ENCODE results near the gene DHX16.

DHX16 gene

DNA sequence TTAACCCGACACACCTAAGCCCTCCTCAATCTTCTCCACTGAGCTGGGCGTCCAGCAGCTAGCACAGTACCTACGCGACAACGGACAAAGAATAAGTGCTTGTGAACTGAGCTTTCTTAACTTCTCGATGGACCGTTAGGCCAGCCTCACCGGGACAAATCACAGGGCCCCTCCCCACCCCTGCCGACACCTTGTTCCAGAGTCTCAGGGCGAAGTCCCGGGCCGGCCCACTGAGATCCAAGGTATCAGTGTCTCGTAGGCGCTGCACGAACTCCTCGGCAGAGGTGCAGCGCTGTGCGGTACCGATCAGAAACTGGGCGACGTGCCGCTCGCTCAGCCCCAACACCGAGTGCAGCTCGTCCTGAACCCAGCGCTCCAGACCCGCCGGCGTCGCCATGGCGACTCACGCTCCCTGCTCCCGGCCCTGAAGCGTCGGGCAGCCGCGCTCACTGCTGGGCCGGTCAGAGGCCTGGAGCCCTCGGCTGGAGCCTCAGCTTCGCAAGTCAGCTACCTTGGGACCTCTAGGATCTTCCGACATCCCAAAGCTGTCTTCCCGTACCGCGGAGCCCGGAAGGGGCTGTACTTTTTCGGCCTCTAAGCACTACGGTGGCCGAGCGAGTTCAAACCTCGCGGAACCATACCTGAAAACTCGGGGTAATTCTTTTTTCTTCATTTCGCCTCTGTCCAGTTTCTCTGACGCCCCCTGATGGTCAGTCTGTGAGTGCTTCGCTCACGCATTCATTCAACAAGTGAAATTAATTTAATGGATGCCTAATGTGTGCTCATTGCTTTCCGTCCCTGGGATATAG is at the start of gene DHX16:
Gene DHX16, minus strand, starts transcription at position 562 of the 809 bp plus-strand sequence. Its CDS starts 165 bp downstream, at position 397.
- TF ChIP-seq, protein P1, sequence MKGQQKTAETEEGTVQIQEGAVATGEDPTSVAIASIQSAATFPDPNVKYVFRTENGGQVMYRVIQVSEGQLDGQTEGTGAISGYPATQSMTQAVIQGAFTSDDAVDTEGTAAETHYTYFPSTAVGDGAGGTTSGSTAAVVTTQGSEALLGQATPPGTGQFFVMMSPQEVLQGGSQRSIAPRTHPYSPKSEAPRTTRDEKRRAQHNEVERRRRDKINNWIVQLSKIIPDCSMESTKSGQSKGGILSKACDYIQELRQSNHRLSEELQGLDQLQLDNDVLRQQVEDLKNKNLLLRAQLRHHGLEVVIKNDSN (IDR thresholded peaks at IDR 0.05) = no peak
- TF ChIP-seq ZBTB7A (IDR thresholded peaks at IDR 0.05; ENCODE audit: low read depth) (no peak), CEBPB (IDR thresholded peaks at IDR 0.05) (no peak), REST (IDR thresholded peaks at IDR 0.05; ENCODE audit: low read depth) (no peak), FOXM1 (IDR thresholded peaks at IDR 0.05; ENCODE audit: borderline replicate concordance, low read depth) (no peak), RAD21 (IDR thresholded peaks at IDR 0.05; ENCODE audit: low read depth) (peak; percentile 60), NFIC (IDR thresholded peaks at IDR 0.05) (no peak), TCF12 (IDR thresholded peaks at IDR 0.05; ENCODE audit: low read depth) (peak; percentile 72; the same call in 1 of the 2 replicates), TEAD4 (IDR thresholded peaks at IDR 0.05) (no peak), EGR1 (IDR thresholded peaks at IDR 0.05) (no peak), EP300 (IDR thresholded peaks at IDR 0.05; ENCODE audit: borderline replicate concordance) (no peak), CREB1 (IDR thresholded peaks at IDR 0.05; ENCODE audit: low read depth) (no peak), TAF1 (IDR thresholded peaks at IDR 0.05; ENCODE audit: low read depth) (peak; percentile 75), YY1 (IDR thresholded peaks at IDR 0.05; ENCODE audit: low read depth) (peak; percentile 56; the same call in 1 of the 2 replicates)
- TF ChIP-seq, protein P2, sequence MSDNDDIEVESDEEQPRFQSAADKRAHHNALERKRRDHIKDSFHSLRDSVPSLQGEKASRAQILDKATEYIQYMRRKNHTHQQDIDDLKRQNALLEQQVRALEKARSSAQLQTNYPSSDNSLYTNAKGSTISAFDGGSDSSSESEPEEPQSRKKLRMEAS (IDR thresholded peaks at IDR 0.05) = peak; percentile 22

- TF ChIP-seq, protein P2 (IDR thresholded peaks at IDR 0.05) = peak; percentile 83
- no peak for TF ChIP-seq NFIC (IDR thresholded peaks at IDR 0.05)
- no peak; the same call in 1 of the 2 replicates for TF ChIP-seq EP300 (IDR thresholded peaks at IDR 0.05; ENCODE audit: borderline replicate concordance)
- TF ChIP-seq CEBPB (IDR thresholded peaks at IDR 0.05) = 0 out of 2 replicates have a peak, but pooled peaks have one; percentile 27
- TF ChIP-seq ZBTB7A (IDR thresholded peaks at IDR 0.05; ENCODE audit: low read depth) = peak; percentile 74; the same call in 1 of the 2 replicates
- TF ChIP-seq CREB1 (IDR thresholded peaks at IDR 0.05; ENCODE audit: low read depth) = 0 out of 2 replicates have a peak, but pooled peaks have one; percentile 41
- TF ChIP-seq FOXM1 (IDR thresholded peaks at IDR 0.05; ENCODE audit: borderline replicate concordance, low read depth) = no peak
- TF ChIP-seq TAF1 (IDR thresholded peaks at IDR 0.05; ENCODE audit: low read depth) = peak; percentile 7; the same call in 1 of the 2 replicates
- TF ChIP-seq REST (IDR thresholded peaks at IDR 0.05; ENCODE audit: low read depth) = no peak
- TF ChIP-seq TCF12 (IDR thresholded peaks at IDR 0.05; ENCODE audit: low read depth) = no peak
- TF ChIP-seq EGR1 (IDR thresholded peaks at IDR 0.05) = peak; percentile 46; the same call in 1 of the 2 replicates
- 0 out of 2 replicates have a peak, but pooled peaks have one; percentile 30 for TF ChIP-seq YY1 (IDR thresholded peaks at IDR 0.05; ENCODE audit: low read depth)
- peak; percentile 63 for TF ChIP-seq TEAD4 (IDR thresholded peaks at IDR 0.05)
- TF ChIP-seq, protein P1 (IDR thresholded peaks at IDR 0.05) = peak; percentile 97
- no peak for TF ChIP-seq RAD21 (IDR thresholded peaks at IDR 0.05; ENCODE audit: low read depth)
Observed at GRCh38 chr6:30721198-30722024, 48.6 kb upstream of the DHX16 start.

DNA sequence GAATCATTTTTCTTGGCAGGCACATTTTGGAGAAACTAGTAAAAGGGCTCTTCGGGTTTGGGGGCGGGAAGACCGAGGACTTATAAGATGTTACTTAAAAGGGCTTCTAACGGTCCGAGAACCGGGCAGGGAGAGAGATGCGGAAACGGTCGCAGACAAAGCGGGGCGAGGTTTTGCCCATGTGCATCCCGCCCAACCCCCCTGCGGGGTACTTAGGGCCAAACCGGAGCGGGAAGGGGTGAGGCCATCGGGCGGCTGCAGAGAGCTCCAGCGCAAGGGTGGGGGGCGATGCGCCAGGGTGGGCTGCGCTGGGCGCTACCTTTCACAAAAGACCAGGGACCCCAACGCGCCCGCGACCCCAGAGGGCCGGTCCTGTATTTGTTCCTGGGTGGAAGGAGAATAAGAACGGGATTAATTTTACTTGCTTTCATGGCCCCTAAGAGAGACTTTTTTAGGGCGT is 48.0 kb upstream of the DHX16 start:
- TF ChIP-seq, protein P2 (IDR thresholded peaks at IDR 0.05) = peak; percentile 29; the same call in 1 of the 2 replicates
- TF ChIP-seq CREB1 (IDR thresholded peaks at IDR 0.05; ENCODE audit: low read depth) = no peak

- TF ChIP-seq ZBTB7A (IDR thresholded peaks at IDR 0.05; ENCODE audit: low read depth) (0 out of 2 replicates have a peak, but pooled peaks have one; percentile 42), CEBPB (IDR thresholded peaks at IDR 0.05) (peak; percentile 61; the same call in 1 of the 2 replicates), TAF1 (IDR thresholded peaks at IDR 0.05; ENCODE audit: low read depth) (peak; percentile 98), REST (IDR thresholded peaks at IDR 0.05; ENCODE audit: low read depth) (no peak), YY1 (IDR thresholded peaks at IDR 0.05; ENCODE audit: low read depth) (peak; percentile 72), CREB1 (IDR thresholded peaks at IDR 0.05; ENCODE audit: low read depth) (peak; percentile 49; the same call in 1 of the 2 replicates), TEAD4 (IDR thresholded peaks at IDR 0.05) (peak; percentile 72), TCF12 (IDR thresholded peaks at IDR 0.05; ENCODE audit: low read depth) (peak; percentile 43; the same call in 1 of the 2 replicates), EGR1 (IDR thresholded peaks at IDR 0.05) (no peak)
- TF ChIP-seq, protein P1 (IDR thresholded peaks at IDR 0.05) = peak; percentile 86
- TF ChIP-seq, protein P2 (IDR thresholded peaks at IDR 0.05) = peak; percentile 75
Observed at GRCh38 chr6:30719791-30720737, 47.3 kb upstream of the DHX16 start, which contains the start of gene TUBB. Gene TUBB, plus strand, starts transcription at chr6:30720352. Its CDS starts 155 bp downstream, at chr6:30720507.
